A673 (cell line): ENCODE results near the gene STARD13.

Experiments used
- CTCF ChIP-seq: fragments of 300-800, 200-600 bp; sonication (generic); conservative IDR thresholded peaks from 2 replicates; pipeline ENCODE4 v1.5.1; 2017; ENCODE audit warnings: low read depth, mild to moderate bottlenecking, antibody characterized with exemption, low read length, moderate library complexity, mixed read lengths
- EZH2 ChIP-seq: fragments of 200-600 bp; sonication (generic); IDR thresholded peaks from 2 replicates; pipeline ENCODE4 v1.6.1; 2017; ENCODE audit warnings: borderline replicate concordance, low read depth, mild to moderate bottlenecking, mixed read lengths, antibody characterized with exemption, low read length; ENCODE audit not compliant: poor library complexity, severe bottlenecking

- TF ChIP-seq CTCF (no peak), EZH2 (no peak)
These were observed 9.0 kb downstream of the STARD13 start for GRCh38 chr13:33276570-33276969.
